Activated CD4-positive, alpha-beta memory T cell treated with anti-CD3 and anti-CD28 coated beads, Interleukin-2, amount 10 ng/mL, durations not matched to agents 7 days and 5 days (primary cell): ENCODE results near the gene IFI16. TPM values are rescaled to one million over a fixed set of nuclear protein-coding genes. Genes with fewer than 3 reads are reported as not detected.
A peak's percentile ranks its signal among the peaks of the same experiment; 100 is the strongest.
"Not testable (repeated sequence)": the region's sequence is repeated elsewhere in the genome, so short reads cannot be mapped to it uniquely, and the experiment has no call there.

Source experiments
- CTCF ChIA-PET: fragments of 350-600 bp; sonication (Branson Sonifier 250); formaldehyde crosslinking; loops from one replicate; lab custom pipeline; 2021; ENCODE audit warnings: antibody characterized with exemption, inconsistent platforms; lab: Charles Lee
- POLR2A ChIA-PET: fragments of 350-600 bp; sonication (Branson Sonifier 250); formaldehyde crosslinking; loops from one replicate; lab custom pipeline; 2021; ENCODE audit warnings: antibody characterized with exemption; lab: Charles Lee
- DNase-seq: peaks from one replicate; pipeline ENCODE4 v3.0.0-alpha.2; 2020
- H3K27ac Mint-ChIP-seq: one replicate; pipeline ENCODE4 v1.8.0; 2021; ENCODE audit warnings: mild to moderate bottlenecking, mixed read lengths
- H3K27me3 Mint-ChIP-seq: one replicate; pipeline ENCODE4 v1.8.0; 2021; ENCODE audit warnings: mixed read lengths
- H3K36me3 Mint-ChIP-seq: one replicate; pipeline ENCODE4 v1.8.0; 2021; ENCODE audit warnings: low read depth, mixed read lengths
- H3K4me1 Mint-ChIP-seq: one replicate; pipeline ENCODE4 v1.8.0; 2021; ENCODE audit warnings: mixed read lengths
- H3K4me3 Mint-ChIP-seq: one replicate; pipeline ENCODE4 v1.8.0; 2021; ENCODE audit warnings: mild to moderate bottlenecking, mixed read lengths
- H3K9me3 Mint-ChIP-seq: one replicate; pipeline ENCODE4 v1.8.0; 2021; ENCODE audit warnings: mixed read lengths
- total RNA-seq, 2 experiments: library from RNA; stranded (reverse); gene quantifications; one replicate each; pipeline ENCODE4 v1.2.3, GENCODE V29; 2021

Gene IFI16
- total RNA-seq, 2 experiments from 2014 or later, result 394 to 395 TPM

GRCh38 chr1:158996998-158997397 lies 12.7 kb upstream of the IFI16 start:
- no peak for DNase-seq
- CTCF ChIA-PET, result interaction anchor here (0.6 to 2.4 kb wide), 5 partner anchors 11 to 491 kb away, joined by 3 to 15 read pairs (median 9); no protein-coding TSS in a partner anchor
- H3K9me3 Mint-ChIP-seq, result peaks cover 22% of the 10 kb centered on the region
- no peaks in the 10 kb centered on the region for H3K27me3 Mint-ChIP-seq
- peaks cover 41% of the 10 kb centered on the region for H3K4me1 Mint-ChIP-seq
- H3K4me3 Mint-ChIP-seq, result no peak overlapping the region
- POLR2A ChIA-PET, result interaction anchor here (0.8 to 5.3 kb wide), 5 partner anchors 12 to 92 kb away, joined by 3 to 80 read pairs (median 4); partner anchors contain the start of genes AIM2, IFI16 and PYHIN1
- H3K27ac Mint-ChIP-seq, result peak overlapping the region; percentile 33
- peaks cover 42% of the 10 kb centered on the region for H3K36me3 Mint-ChIP-seq

GRCh38 chr1:158998037-158998780 lies 11.5 kb upstream of the IFI16 start:
- POLR2A ChIA-PET, result interaction anchor here (0.6 to 5.3 kb wide), 12 partner anchors 11 to 203 kb away, joined by 3 to 80 read pairs (median 4); partner anchors contain the start of genes AIM2, IFI16 and PYHIN1
- peaks cover 12% of the 10 kb centered on the region for H3K9me3 Mint-ChIP-seq

GRCh38 chr1:158998781-158999161 lies 10.9 kb upstream of the IFI16 start:
- Mint-ChIP-seq H3K36me3 (peaks cover 25% of the 10 kb centered on the region), H3K27me3 (no peaks in the 10 kb centered on the region)

More at GRCh38 chr1:158998037-158998780, 11.5 kb upstream of the IFI16 start:
- Mint-ChIP-seq H3K4me3 (peak overlapping the region; percentile 49), H3K4me1 (peaks cover 41% of the 10 kb centered on the region), H3K27ac (peak overlapping the region; percentile 73), H3K27me3 (no peaks in the 10 kb centered on the region), H3K36me3 (peaks cover 30% of the 10 kb centered on the region)
- no peak for DNase-seq
- CTCF ChIA-PET, result interaction anchor here (0.7 to 2.4 kb wide), 29 partner anchors 8 to 902 kb away, joined by 3 to 19 read pairs (median 4); partner anchors contain the start of gene IFI16

GRCh38 chr1:158999316-159000069 lies 10.2 kb upstream of the IFI16 start:
- Mint-ChIP-seq H3K4me1 (peaks cover 41% of the 10 kb centered on the region), H3K27ac (no peak overlapping the region), H3K4me3 (no peak overlapping the region), H3K27me3 (no peaks in the 10 kb centered on the region), H3K36me3 (peaks cover 21% of the 10 kb centered on the region), H3K9me3 (peaks cover 6% of the 10 kb centered on the region)
- no peak for DNase-seq
- ChIA-PET POLR2A (interaction anchor here (0.8 to 1.7 kb wide), 2 partner anchors 10 to 77 kb away, joined by 5 to 13 read pairs; partner anchors contain the start of genes AIM2 and IFI16), CTCF (interaction anchor here (0.7 kb wide), 1 partner anchor 9 kb away, joined by 4 read pairs; no protein-coding TSS in a partner anchor)

More at GRCh38 chr1:158998781-158999161, 10.9 kb upstream of the IFI16 start:
- ChIA-PET CTCF (interaction anchor here (0.7 to 2.4 kb wide), 27 partner anchors 9 to 903 kb away, joined by 3 to 19 read pairs (median 4); partner anchors contain the start of gene IFI16), POLR2A (interaction anchor here (0.6 to 5.3 kb wide), 11 partner anchors 10 to 203 kb away, joined by 3 to 80 read pairs (median 4); partner anchors contain the start of genes AIM2 and IFI16)
- DNase-seq, result peak; percentile 52
- H3K4me1 Mint-ChIP-seq, result peaks cover 41% of the 10 kb centered on the region
- H3K9me3 Mint-ChIP-seq, result peaks cover 8% of the 10 kb centered on the region
- peak overlapping the region; percentile 49 for H3K4me3 Mint-ChIP-seq
- H3K27ac Mint-ChIP-seq, result peak overlapping the region; percentile 73

GRCh38 chr1:159000070-159000409 lies 9.7 kb upstream of the IFI16 start:
- Mint-ChIP-seq H3K4me3 (no peak overlapping the region), H3K4me1 (peaks cover 41% of the 10 kb centered on the region), H3K27ac (no peak overlapping the region), H3K27me3 (no peaks in the 10 kb centered on the region), H3K36me3 (peaks cover 15% of the 10 kb centered on the region), H3K9me3 (peaks cover 2% of the 10 kb centered on the region)
- CTCF ChIA-PET, result interaction anchor here (0.7 kb wide), 1 partner anchor 8 kb away, joined by 4 read pairs; no protein-coding TSS in a partner anchor
- POLR2A ChIA-PET, result interaction anchor here (0.8 to 1.7 kb wide), 2 partner anchors 9 to 76 kb away, joined by 5 to 13 read pairs; partner anchors contain the start of genes AIM2 and IFI16
- no peak for DNase-seq

- CTCF ChIA-PET, result interaction anchor here (1.5 kb wide), 1 partner anchor 207 kb away, joined by 3 read pairs; no protein-coding TSS in a partner anchor
- Mint-ChIP-seq H3K9me3 (no peaks in the 10 kb centered on the region), H3K27me3 (no peaks in the 10 kb centered on the region), H3K4me1 (peaks cover 40% of the 10 kb centered on the region), H3K27ac (no peak overlapping the region), H3K4me3 (no peak overlapping the region), H3K36me3 (peaks cover 14% of the 10 kb centered on the region)
- DNase-seq, result no peak
- POLR2A ChIA-PET, result interaction anchor here (1.7 kb wide), 1 partner anchor 9 kb away, joined by 13 read pairs; the partner anchor contains the start of gene IFI16
Measured at GRCh38 chr1:159000625-159001024, 9.1 kb upstream of the IFI16 start.

- ChIA-PET POLR2A (interaction anchor here (1.0 to 6.4 kb wide), 3 partner anchors 63 to 72 kb away, joined by 3 to 260 read pairs (median 4); partner anchors contain the start of gene AIM2), CTCF (no interaction called here)
- Mint-ChIP-seq H3K36me3 (peaks cover 21% of the 10 kb centered on the region), H3K27ac (no peak overlapping the region), H3K4me3 (no peak overlapping the region), H3K27me3 (no peaks in the 10 kb centered on the region), H3K9me3 (no peaks in the 10 kb centered on the region), H3K4me1 (peaks cover 36% of the 10 kb centered on the region)
- no peak for DNase-seq
Measured at GRCh38 chr1:159005161-159005560, 4.5 kb upstream of the IFI16 start.

- peaks cover 26% of the 10 kb centered on the region for H3K36me3 Mint-ChIP-seq
Measured at GRCh38 chr1:159005676-159006075, 4.0 kb upstream of the IFI16 start.

GRCh38 chr1:159006210-159006807 lies 3.4 kb upstream of the IFI16 start:
- H3K36me3 Mint-ChIP-seq, result peaks cover 31% of the 10 kb centered on the region
- H3K9me3 Mint-ChIP-seq, CTCF ChIA-PET, DNase-seq, H3K4me3 Mint-ChIP-seq, H3K27ac Mint-ChIP-seq, H3K27me3 Mint-ChIP-seq: not testable (repeated sequence)
- H3K4me1 Mint-ChIP-seq, result peaks cover 33% of the 10 kb centered on the region
- POLR2A ChIA-PET, result interaction anchor here (1.0 to 6.4 kb wide), 3 partner anchors 62 to 71 kb away, joined by 3 to 260 read pairs (median 4); partner anchors contain the start of gene AIM2

More at GRCh38 chr1:159005676-159006075, 4.0 kb upstream of the IFI16 start:
- ChIA-PET POLR2A (interaction anchor here (1.0 to 6.4 kb wide), 3 partner anchors 62 to 71 kb away, joined by 3 to 260 read pairs (median 4); partner anchors contain the start of gene AIM2), CTCF (no interaction called here)
- Mint-ChIP-seq H3K4me1 (peaks cover 34% of the 10 kb centered on the region), H3K27ac (no peak overlapping the region), H3K27me3 (no peaks in the 10 kb centered on the region), H3K4me3 (no peak overlapping the region), H3K9me3 (no peaks in the 10 kb centered on the region)
- DNase-seq, result no peak

- H3K4me3 Mint-ChIP-seq, result no peak overlapping the region
- no peaks in the 10 kb centered on the region for H3K27me3 Mint-ChIP-seq
- POLR2A ChIA-PET, result interaction anchor here (0.8 to 6.4 kb wide), 7 partner anchors 11 to 76 kb away, joined by 4 to 260 read pairs (median 65); partner anchors contain the start of genes AIM2 and PYHIN1
- CTCF ChIA-PET, result interaction anchor here (1.3 to 2.3 kb wide), 5 partner anchors 8 to 214 kb away, joined by 3 to 15 read pairs (median 4); no protein-coding TSS in a partner anchor
- H3K4me1 Mint-ChIP-seq, result peaks cover 33% of the 10 kb centered on the region
- H3K36me3 Mint-ChIP-seq, result peaks cover 43% of the 10 kb centered on the region
- peak overlapping the region; percentile 78 for H3K27ac Mint-ChIP-seq
- no peak for DNase-seq
- H3K9me3 Mint-ChIP-seq, result no peaks in the 10 kb centered on the region
Measured at GRCh38 chr1:159007726-159008125, 2.0 kb upstream of the IFI16 start.

GRCh38 chr1:159008744-159009188 lies 941 bp upstream of the IFI16 start:
- CTCF ChIA-PET, result interaction anchor here (1.3 to 2.6 kb wide), 7 partner anchors 9 to 215 kb away, joined by 3 to 15 read pairs (median 5); partner anchors contain the start of gene AIM2
- Mint-ChIP-seq H3K36me3 (peaks cover 53% of the 10 kb centered on the region), H3K27ac (peak overlapping the region; percentile 100), H3K4me3 (peak overlapping the region; percentile 99), H3K4me1 (peaks cover 33% of the 10 kb centered on the region), H3K9me3 (no peaks in the 10 kb centered on the region), H3K27me3 (no peaks in the 10 kb centered on the region)
- DNase-seq, result peak; percentile 85
- POLR2A ChIA-PET, result interaction anchor here (0.5 to 6.4 kb wide), 24 partner anchors 9 to 1253 kb away, joined by 3 to 260 read pairs (median 8); partner anchors contain the start of genes AIM2, DCAF8, PYHIN1 and TAGLN2
